ENCODE measurements around the gene STK31. TPM values are rescaled to one million over a fixed set of nuclear protein-coding genes. Genes with fewer than 3 reads are reported as not detected.

STK31 gene
- total RNA-seq, 1 experiment from 2014 or later, result 38.9 TPM

- BruUV-seq (replicated peaks), result no TSS peak
- Histone ChIP-seq H3K36me3 (ENCODE audit: control insufficient read depth, insufficient read depth, low read length) (no peaks in the 10 kb centered on the region), H3K9me3 (no peaks in the 10 kb centered on the region), H3K27me3 (replicated peaks; ENCODE audit: control insufficient read depth, insufficient read depth, low read length) (no peaks in the 10 kb centered on the region), H3K4me1 (peaks cover 4% of the 10 kb centered on the region; the same call in 1 of the 2 replicates), H3K4me3 (ENCODE audit: low read depth, low read length) (no peak overlapping the region)
- no peak overlapping the region for H3K4me3 Mint-ChIP-seq (ENCODE audit: unreplicated experiment)
- ChIA-PET CTCF (interaction anchor here (0.6 to 3.0 kb wide), 2 partner anchors 11 to 145 kb away, joined by 7 to 28 read pairs; partner anchors contain the start of gene STK31), POLR2A (no interaction called here)
- no peaks in the 10 kb centered on the region for H3K27me3 Mint-ChIP-seq (ENCODE audit: insufficient read depth, unreplicated experiment)
- H3K9me3 Mint-ChIP-seq (ENCODE audit: unreplicated experiment), result no peaks in the 10 kb centered on the region
- no peak for DNase-seq
- H3K27ac Mint-ChIP-seq (ENCODE audit: unreplicated experiment), result no peak overlapping the region
- peaks cover 31% of the 10 kb centered on the region for H3K36me3 Mint-ChIP-seq (ENCODE audit: insufficient read depth, unreplicated experiment)
- intact Hi-C loops (cut with micrococcal nuclease; ENCODE audit: unreplicated experiment), result no loop called here
- no peak for TF ChIP-seq CTCF (IDR thresholded peaks at IDR 0.05; ENCODE audit: insufficient read depth in 1 of 2, low read depth in 1 of 2, low read length in 1 of 2, severe bottlenecking in 1 of 2, unreplicated experiment in 1 of 2)
- H3K4me1 Mint-ChIP-seq (ENCODE audit: low read depth, unreplicated experiment), result peaks cover 8% of the 10 kb centered on the region
Measured at GRCh38 chr7:23698822-23699221, 11.2 kb upstream of the STK31 start.

- Histone ChIP-seq H3K4me3 (ENCODE audit: low read depth, low read length) (no peak overlapping the region), H3K27me3 (replicated peaks; ENCODE audit: control insufficient read depth, insufficient read depth, low read length) (no peaks in the 10 kb centered on the region), H3K36me3 (ENCODE audit: control insufficient read depth, insufficient read depth, low read length) (no peaks in the 10 kb centered on the region), H3K4me1 (peaks cover 4% of the 10 kb centered on the region; the same call in 1 of the 2 replicates), H3K9me3 (no peaks in the 10 kb centered on the region)
- H3K36me3 Mint-ChIP-seq (ENCODE audit: insufficient read depth, unreplicated experiment), result peaks cover 35% of the 10 kb centered on the region
- ChIA-PET POLR2A (no interaction called here), CTCF (no interaction called here)
- no peaks in the 10 kb centered on the region for H3K9me3 Mint-ChIP-seq (ENCODE audit: unreplicated experiment)
- no peak for DNase-seq
- H3K4me3 Mint-ChIP-seq (ENCODE audit: unreplicated experiment), result no peak overlapping the region
- TF ChIP-seq CTCF (IDR thresholded peaks at IDR 0.05; ENCODE audit: insufficient read depth in 1 of 2, low read depth in 1 of 2, low read length in 1 of 2, severe bottlenecking in 1 of 2, unreplicated experiment in 1 of 2), result no peak
- intact Hi-C loops (cut with micrococcal nuclease; ENCODE audit: unreplicated experiment), result no loop called here
- H3K4me1 Mint-ChIP-seq (ENCODE audit: low read depth, unreplicated experiment), result peaks cover 8% of the 10 kb centered on the region
- H3K27me3 Mint-ChIP-seq (ENCODE audit: insufficient read depth, unreplicated experiment), result no peaks in the 10 kb centered on the region
- no TSS peak for BruUV-seq (replicated peaks)
- no peak overlapping the region for H3K27ac Mint-ChIP-seq (ENCODE audit: unreplicated experiment)
Measured at GRCh38 chr7:23700046-23700445, 10.0 kb upstream of the STK31 start.

- Mint-ChIP-seq H3K9me3 (ENCODE audit: unreplicated experiment) (peaks cover 14% of the 10 kb centered on the region), H3K27me3 (ENCODE audit: insufficient read depth, unreplicated experiment) (no peaks in the 10 kb centered on the region), H3K4me3 (ENCODE audit: unreplicated experiment) (peak overlapping the region; percentile 93), H3K27ac (ENCODE audit: unreplicated experiment) (peak overlapping the region; percentile 96), H3K36me3 (ENCODE audit: insufficient read depth, unreplicated experiment) (peaks cover 39% of the 10 kb centered on the region), H3K4me1 (ENCODE audit: low read depth, unreplicated experiment) (peaks cover 14% of the 10 kb centered on the region)
- POLR2A ChIA-PET, result interaction anchor here (0.5 to 2.1 kb wide), 8 partner anchors 9 to 348 kb away, joined by 3 to 19 read pairs (median 4); partner anchors contain the start of genes CCDC126, FAM221A and TRA2A
- intact Hi-C loops (cut with micrococcal nuclease; ENCODE audit: unreplicated experiment), result no loop called here
- TF ChIP-seq CTCF (IDR thresholded peaks at IDR 0.05; ENCODE audit: insufficient read depth in 1 of 2, low read depth in 1 of 2, low read length in 1 of 2, severe bottlenecking in 1 of 2, unreplicated experiment in 1 of 2), result no peak
- peak overlapping the region; percentile 39 for H3K4me3 ChIP-seq (ENCODE audit: low read depth, low read length)
- peak in 1 of 2 experiments; percentile 13 for DNase-seq
- TSS peak; percentile 92 for BruUV-seq (replicated peaks)
- CTCF ChIA-PET, result interaction anchor here (0.8 to 3.3 kb wide), 8 partner anchors 12 to 436 kb away, joined by 4 to 28 read pairs (median 11); partner anchors contain the start of genes CCDC126 and FAM221A
- peaks cover 9% of the 10 kb centered on the region; the same call in 1 of the 2 replicates for H3K4me1 ChIP-seq
- peaks cover 8% of the 10 kb centered on the region for H3K9me3 ChIP-seq
- H3K27me3 ChIP-seq (replicated peaks; ENCODE audit: control insufficient read depth, insufficient read depth, low read length), result no peaks in the 10 kb centered on the region
- H3K36me3 ChIP-seq (ENCODE audit: control insufficient read depth, insufficient read depth, low read length), result no peaks in the 10 kb centered on the region; the same call in 1 of the 2 replicates
Measured at GRCh38 chr7:23709081-23709750, 803 bp upstream of the STK31 start.
